KMS-11 (cell line): ENCODE results near the gene PRDX3.
"Not testable (repeated sequence)": the region's sequence is repeated elsewhere in the genome, so short reads cannot be mapped to it uniquely, and the experiment has no call there.

Experiments
- H2AFZ ChIP-seq: fragments of 200-600 bp; sonication (generic); 2 replicates; pipeline ENCODE4 v1.6.1; 2016; ENCODE audit warnings: antibody characterized with exemption, mixed run types, low read depth
- H3K27ac ChIP-seq: fragments of 200-600 bp; sonication (generic); 2 replicates; pipeline ENCODE4 v1.6.1; 2016; ENCODE audit warnings: mild to moderate bottlenecking, mixed run types
- H3K27me3 ChIP-seq: fragments of 200-600 bp; sonication (generic); 2 replicates; pipeline ENCODE4 v1.6.1; 2017; ENCODE audit warnings: mild to moderate bottlenecking, low read depth, mixed run types, moderate library complexity; ENCODE audit not compliant: insufficient read depth
- H3K36me3 ChIP-seq: fragments of 200-600 bp; sonication (generic); 2 replicates; pipeline ENCODE4 v1.6.1; 2017; ENCODE audit warnings: mild to moderate bottlenecking, mixed run types; ENCODE audit not compliant: insufficient read depth
- H3K4me1 ChIP-seq: fragments of 200-600 bp; sonication (generic); 2 replicates; pipeline ENCODE4 v1.6.1; 2016; ENCODE audit warnings: mild to moderate bottlenecking, low read depth, mixed run types; ENCODE audit not compliant: poor library complexity, severe bottlenecking
- H3K4me2 ChIP-seq: fragments of 200-600 bp; sonication (generic); 2 replicates; pipeline ENCODE4 v1.7.0; 2016; ENCODE audit warnings: mild to moderate bottlenecking, mixed run types
- H3K4me3 ChIP-seq: fragments of 200-600 bp; sonication (generic); IDR thresholded peaks from 2 replicates; pipeline ENCODE4 v1.6.1; 2017; ENCODE audit warnings: low read depth, low read length, mixed read lengths; ENCODE audit not compliant: insufficient read depth
- H3K79me2 ChIP-seq: fragments of 200-600 bp; sonication (generic); 2 replicates; pipeline ENCODE4 v1.6.1; 2016; ENCODE audit warnings: low read depth, mixed run types; ENCODE audit not compliant: insufficient read depth
- H3K9ac ChIP-seq: fragments of 200-600 bp; sonication (generic); 2 replicates; pipeline ENCODE4 v1.6.1; 2016; ENCODE audit warnings: mild to moderate bottlenecking, mixed run types
- H4K20me1 ChIP-seq: fragments of 200-600 bp; sonication (generic); 2 replicates; pipeline ENCODE4 v1.6.1; 2016; ENCODE audit warnings: mild to moderate bottlenecking, mixed run types; ENCODE audit not compliant: insufficient read depth
- CTCF ChIP-seq: fragments of 200-600 bp; sonication (generic); conservative IDR thresholded peaks from 2 replicates; pipeline ENCODE4 v1.6.1; 2017; ENCODE audit warnings: low read depth, mild to moderate bottlenecking, antibody characterized with exemption, low read length, moderate library complexity, mixed read lengths

PRDX3 gene

GRCh38 chr10:119161680-119162451 lies 16.7 kb downstream of the PRDX3 start:
- no peak for TF ChIP-seq CTCF
- Histone ChIP-seq H4K20me1 (no peaks in the 10 kb centered on the region), H2AFZ (no peak overlapping the region), H3K4me2 (no peak overlapping the region), H3K4me3 (no peak overlapping the region), H3K27me3 (no peaks in the 10 kb centered on the region), H3K9ac (no peak overlapping the region), H3K36me3 (no peaks in the 10 kb centered on the region; the same call in 1 of the 2 replicates), H3K79me2 (peaks cover 9% of the 10 kb centered on the region; the same call in 1 of the 2 replicates), H3K27ac (no peak overlapping the region), H3K4me1 (peaks cover 13% of the 10 kb centered on the region)

- H3K4me2 ChIP-seq = no peak overlapping the region
- no peak overlapping the region for H3K4me3 ChIP-seq
- no peaks in the 10 kb centered on the region; the same call in 1 of the 2 replicates for H3K36me3 ChIP-seq
- no peak overlapping the region for H3K9ac ChIP-seq
- no peaks in the 10 kb centered on the region for H3K27me3 ChIP-seq
- H3K79me2 ChIP-seq = peaks cover 2% of the 10 kb centered on the region; the same call in 1 of the 2 replicates
- peaks cover 3% of the 10 kb centered on the region for H3K4me1 ChIP-seq
- H2AFZ ChIP-seq = no peak overlapping the region
- TF ChIP-seq CTCF = no peak
- no peak overlapping the region for H3K27ac ChIP-seq
- H4K20me1 ChIP-seq = no peaks in the 10 kb centered on the region
Observed at GRCh38 chr10:119159332-119159731, 19.3 kb downstream of the PRDX3 start.

GRCh38 chr10:119153661-119154060 lies 25.0 kb downstream of the PRDX3 start:
- Histone ChIP-seq H4K20me1 (no peaks in the 10 kb centered on the region), H3K9ac (no peak overlapping the region), H3K27me3 (no peaks in the 10 kb centered on the region), H3K4me1 (no peaks in the 10 kb centered on the region), H3K79me2 (no peaks in the 10 kb centered on the region), H3K4me3 (no peak overlapping the region), H2AFZ (no peak overlapping the region), H3K4me2 (no peak overlapping the region), H3K27ac (no peak overlapping the region), H3K36me3 (no peaks in the 10 kb centered on the region; the same call in 1 of the 2 replicates)
- no peak for TF ChIP-seq CTCF

- Histone ChIP-seq H3K27me3 (no peaks in the 10 kb centered on the region), H3K9ac (no peak overlapping the region), H3K4me1 (no peaks in the 10 kb centered on the region), H3K36me3 (no peaks in the 10 kb centered on the region; the same call in 1 of the 2 replicates), H2AFZ (no peak overlapping the region), H3K4me3 (no peak overlapping the region), H3K27ac (no peak overlapping the region), H4K20me1 (no peaks in the 10 kb centered on the region), H3K4me2 (no peak overlapping the region), H3K79me2 (no peaks in the 10 kb centered on the region)
- no peak for TF ChIP-seq CTCF
Observed at GRCh38 chr10:119153041-119153440, 25.6 kb downstream of the PRDX3 start.

GRCh38 chr10:119151601-119152000 lies 27.0 kb downstream of the PRDX3 start:
- not testable (repeated sequence) for H3K36me3 ChIP-seq, H2AFZ ChIP-seq, H3K4me1 ChIP-seq, H4K20me1 ChIP-seq, H3K9ac ChIP-seq, H3K4me3 ChIP-seq, H3K79me2 ChIP-seq, H3K27ac ChIP-seq, H3K4me2 ChIP-seq, H3K27me3 ChIP-seq
